HG03342 (cell line): ENCODE data around the gene DAB2IP.

ENCODE experiments used
- ATAC-seq: cut with Tn5 transposase; IDR thresholded peaks from one replicate; pipeline ENCODE4 v1.9.1; 2021; ENCODE audit warnings: mild to moderate bottlenecking, moderate library complexity; ENCODE audit not compliant: unreplicated experiment

DAB2IP gene

GRCh38 chr9:121720311-121721057 is 69.0 kb downstream of the DAB2IP start:
- no peak for ATAC-seq

GRCh38 chr9:121721058-121721350 is 69.6 kb downstream of the DAB2IP start:
- ATAC-seq, result no peak

GRCh38 chr9:121721770-121722169 is 70.3 kb downstream of the DAB2IP start:
- ATAC-seq, result no peak

GRCh38 chr9:121725008-121725775 is 73.8 kb downstream of the DAB2IP start:
- ATAC-seq, result no peak

GRCh38 chr9:121727295-121728020 is 76.0 kb downstream of the DAB2IP start:
- no peak for ATAC-seq

- ATAC-seq, result no peak
Measured at GRCh38 chr9:121728916-121729315, 77.5 kb downstream of the DAB2IP start.

- no peak for ATAC-seq
Measured at GRCh38 chr9:121729769-121730562, 78.5 kb downstream of the DAB2IP start.

- no peak for ATAC-seq
Measured at GRCh38 chr9:121731090-121731489, 79.7 kb downstream of the DAB2IP start.

GRCh38 chr9:121731919-121732318 is 80.5 kb downstream of the DAB2IP start:
- no peak for ATAC-seq

- no peak for ATAC-seq
Measured at GRCh38 chr9:121732389-121732788, 81.0 kb downstream of the DAB2IP start.

GRCh38 chr9:121732886-121733285 is 81.5 kb downstream of the DAB2IP start:
- no peak for ATAC-seq

GRCh38 chr9:121734465-121734864 is 83.0 kb downstream of the DAB2IP start:
- no peak for ATAC-seq

GRCh38 chr9:121735065-121735792 is 83.8 kb downstream of the DAB2IP start:
- no peak for ATAC-seq

- ATAC-seq, result no peak
Measured at GRCh38 chr9:121735793-121736770, 84.6 kb downstream of the DAB2IP start.

- ATAC-seq, result no peak
Measured at GRCh38 chr9:121736934-121737462, 85.6 kb downstream of the DAB2IP start.

GRCh38 chr9:121737481-121737931 is 86.1 kb downstream of the DAB2IP start:
- ATAC-seq, result no peak

- no peak for ATAC-seq
Measured at GRCh38 chr9:121738411-121738810, 87.0 kb downstream of the DAB2IP start.

GRCh38 chr9:121738968-121739367 is 87.5 kb downstream of the DAB2IP start:
- no peak for ATAC-seq

- no peak for ATAC-seq
Measured at GRCh38 chr9:121739971-121740370, 88.5 kb downstream of the DAB2IP start.
